HepG2 (cell line): ENCODE results near the gene RASD1. TPM values are rescaled to one million over a fixed set of nuclear protein-coding genes. Genes with fewer than 3 reads are reported as not detected.

Source experiments
- ATAC-seq: fragments of 200-7000 bp; cut with Tn5 transposase; 3 replicates; pipeline ENCODE4 v1.9.1; 2020; ENCODE audit warnings: mild to moderate bottlenecking, moderate library complexity
- BruUV-seq: library from RNA; stranded (reverse); fragments of 400-500 nt; replicated peaks from 2 replicates; lab custom pipeline; 2021; lab: Mats Ljungman, UMichigan
- CTCF ChIA-PET: fragments of 300-600 bp; formaldehyde crosslinking; extraction: SDS; loops from one replicate; lab custom pipeline; 2021; ENCODE audit warnings: low total read pairs, inconsistent platforms, low intra/inter-chr PET ratio; lab: Yijun Ruan, JAX
- POLR2A ChIA-PET: fragments of 350-600 bp; sonication (Branson Sonifier 250); formaldehyde crosslinking; loops from one replicate; lab custom pipeline; 2020; ENCODE audit warnings: antibody characterized with exemption, inconsistent platforms; lab: Yijun Ruan, JAX
- DNase-seq: peaks from one replicate; pipeline ENCODE4 v3.0.0-alpha.2; 2015; ENCODE audit warnings: low spot score
- FAIRE-seq: peaks from 3 replicates; lab custom pipeline; 2011; peaks lifted over from hg19 to GRCh38; lab: Jason Lieb, UNC
- H2AFZ ChIP-seq: one replicate; pipeline ENCODE4 v1.6.1; 2011; ENCODE audit warnings: low read length, inconsistent platforms
- H3K27ac ChIP-seq: fragments of 300-600 bp; 3 replicates; pipeline ENCODE4 v1.8.0; 2011; ENCODE audit warnings: mixed run types, mild to moderate bottlenecking, mixed read lengths, low read length, inconsistent platforms; ENCODE audit not compliant: insufficient read depth; ENCODE audit errors: extremely low read length
- H3K27me3 ChIP-seq, 2 experiments: fragments of 200-600 bp in 1 of 2; 2 replicates in 1 of 2; 3 replicates in 1 of 2; pipeline versions ENCODE4 v1.6.0 to v1.8.0; 2011; ENCODE audit warnings: low read length in 2 of 2, mild to moderate bottlenecking in 2 of 2, moderate library complexity in 2 of 2, inconsistent platforms in 1 of 2; ENCODE audit not compliant: insufficient read depth in 2 of 2, control insufficient read depth in 1 of 2
- H3K36me3 ChIP-seq, 2 experiments: fragments of 200-600 bp in 1 of 2; replicated peaks in 1 of 2; 2 replicates in 1 of 2; 3 replicates in 1 of 2; pipeline versions ENCODE4 v1.5.1 to v1.8.0; 2011; ENCODE audit warnings: low read length in 2 of 2, inconsistent platforms in 1 of 2; ENCODE audit not compliant: insufficient read depth in 2 of 2, control insufficient read depth in 1 of 2
- H3K4me1 ChIP-seq: 2 replicates; pipeline ENCODE4 v1.5.1; 2012; ENCODE audit warnings: low read length, inconsistent platforms; ENCODE audit not compliant: insufficient read depth
- H3K4me2 ChIP-seq: 2 replicates; pipeline ENCODE4 v1.6.0; 2011; ENCODE audit warnings: low read depth, low read length, inconsistent platforms
- H3K4me3 ChIP-seq, 3 experiments: fragments of 200-600 bp in 1 of 3; sonication (generic), shearing (Covaris generic) in 1 of 3; replicated peaks in 1 of 3; 2 replicates each; pipeline ENCODE4 v1.5.1; 2011 to 2016; ENCODE audit warnings: low read length in 3 of 3, inconsistent platforms in 2 of 3, low read depth in 2 of 3, mild to moderate bottlenecking in 2 of 3, control low read depth in 1 of 3, mixed read lengths in 1 of 3; ENCODE audit not compliant: insufficient read depth in 1 of 3
- H3K79me2 ChIP-seq: one replicate; pipeline ENCODE4 v1.6.1; 2011; ENCODE audit warnings: low read length, inconsistent platforms; ENCODE audit not compliant: insufficient read depth
- H3K9ac ChIP-seq: 2 replicates; pipeline ENCODE4 v1.6.0; 2011; ENCODE audit warnings: mild to moderate bottlenecking, low read depth, low read length, inconsistent platforms; ENCODE audit not compliant: insufficient read depth
- H3K9me3 ChIP-seq: 2 replicates; pipeline ENCODE4 v1.5.1; 2012; ENCODE audit warnings: mild to moderate bottlenecking, low read length
- H4K20me1 ChIP-seq: 2 replicates; pipeline ENCODE4 v1.6.0; 2011; ENCODE audit warnings: inconsistent platforms, mild to moderate bottlenecking, low read length, moderate library complexity; ENCODE audit not compliant: insufficient read depth
- AKAP8 ChIP-seq: sonication (generic); formaldehyde crosslinking; IDR thresholded peaks from 2 replicates; pipeline ENCODE4 v1.5.1; 2020; ENCODE audit warnings: mild to moderate bottlenecking, missing genetic modification reagents
- CBX5 ChIP-seq: sonication (generic); formaldehyde crosslinking; IDR thresholded peaks from 2 replicates; pipeline ENCODE4 v1.4.0; 2020; ENCODE audit warnings: missing genetic modification reagents, borderline replicate concordance
- CC2D1A ChIP-seq: sonication (generic); formaldehyde crosslinking; IDR thresholded peaks from 2 replicates; pipeline ENCODE4 v1.8.1; 2023; ENCODE audit warnings: mild to moderate bottlenecking, missing genetic modification reagents
- KLF12 ChIP-seq: sonication (generic); formaldehyde crosslinking; IDR thresholded peaks from 2 replicates; pipeline ENCODE4 v1.4.0; 2020; ENCODE audit warnings: missing genetic modification reagents, borderline replicate concordance
- NFE2L1 ChIP-seq: sonication (generic); formaldehyde crosslinking; IDR thresholded peaks from 2 replicates; pipeline ENCODE4 v1.4.0; 2020; ENCODE audit warnings: missing genetic modification reagents, mild to moderate bottlenecking, borderline replicate concordance
- PHF21A ChIP-seq: sonication (generic); formaldehyde crosslinking; IDR thresholded peaks from 2 replicates; pipeline ENCODE4 v1.5.0; 2020; ENCODE audit warnings: mild to moderate bottlenecking, missing genetic modification reagents
- RARA ChIP-seq: IDR thresholded peaks from 2 replicates; pipeline ENCODE4 v1.6.1; 2016; ENCODE audit warnings: missing genetic modification reagents, missing compliant biosample characterization
- SIX1 ChIP-seq: sonication (generic); formaldehyde crosslinking; IDR thresholded peaks from 2 replicates; pipeline ENCODE4 v1.4.0; 2020; ENCODE audit warnings: missing genetic modification reagents, borderline replicate concordance
- ZMAT5 ChIP-seq: sonication (generic); formaldehyde crosslinking; IDR thresholded peaks from 2 replicates; pipeline ENCODE4 v1.5.0; 2020; ENCODE audit warnings: mild to moderate bottlenecking, low read depth, missing genetic modification reagents, borderline replicate concordance
- ZNF205 ChIP-seq: IDR thresholded peaks from 2 replicates; pipeline ENCODE4 v1.6.1; 2018; ENCODE audit warnings: missing biosample characterization, missing genetic modification reagents
- ZNF260 ChIP-seq: sonication (generic); formaldehyde crosslinking; IDR thresholded peaks from 2 replicates; pipeline ENCODE4 v1.4.0; 2020; ENCODE audit warnings: missing genetic modification reagents, low read depth, mild to moderate bottlenecking, borderline replicate concordance
- ZNF564 ChIP-seq: sonication (generic); formaldehyde crosslinking; IDR thresholded peaks from 2 replicates; pipeline ENCODE4 v1.8.1; 2023; ENCODE audit warnings: mild to moderate bottlenecking, missing genetic modification reagents
- ZNF713 ChIP-seq: sonication (generic); formaldehyde crosslinking; IDR thresholded peaks from 2 replicates; pipeline ENCODE4 v1.4.0; 2020; ENCODE audit warnings: mild to moderate bottlenecking, missing genetic modification reagents
- ZNF768 ChIP-seq: sonication (generic); formaldehyde crosslinking; IDR thresholded peaks from 2 replicates; pipeline ENCODE4 v1.4.0; 2020; ENCODE audit warnings: missing genetic modification reagents
- ZNF777 ChIP-seq: sonication (generic); formaldehyde crosslinking; IDR thresholded peaks from 2 replicates; pipeline ENCODE4 v1.4.0; 2020; ENCODE audit warnings: missing genetic modification reagents
- WGBS: methylation state at CpG from one replicate; pipeline ENCODE4 v1.1.6; 2017; ENCODE audit warnings: low lambda C conversion rate; 5-methylcytosine and 5-hydroxymethylcytosine counted together
- in situ Hi-C: cut with HindIII; loops from 2 replicates; pipeline ENCODE4 v1.10.0; 2017; ENCODE audit warnings: low pct_unique_long_range_greater_than_20kb; ENCODE audit not compliant: extremely low pct_ligation_motif_present
- intact Hi-C: fragments of 100-400 bp; cut with micrococcal nuclease; formaldehyde crosslinking; loops from one replicate; pipeline ENCODE4 v1.10.0; 2022; ENCODE audit not compliant: unreplicated experiment
- polyA plus RNA-seq, 8 experiments: library from polyadenylated mRNA; depleted of rRNA in 3 of 8; stranded (reverse) in 7 of 8; unstranded in 1 of 8; fragments of >200 nt; fragmentation: Illumina TruSeq in 4 of 8; extraction: Trizol in 4 of 8; gene quantifications; 2 replicates each; pipeline versions ENCODE4 v1.2.1 to v1.2.3, GENCODE V29; 2011 to 2016; ENCODE audit warnings: low read depth in 4 of 8, missing spikeins in 1 of 8, mixed read lengths in 1 of 8; ENCODE audit not compliant: insufficient read depth in 1 of 8
- total RNA-seq, 5 experiments: library from RNA; depleted of rRNA; stranded (reverse); fragments of >200 nt; fragmentation: Illumina TruSeq; extraction: Trizol; gene quantifications; 2 replicates each; pipeline ENCODE4 v1.2.3, GENCODE V29; 2016; ENCODE audit warnings: low read depth in 1 of 5

The RASD1 gene
- total and polyA plus RNA-seq, 2 of the 13 experiments (the other 11 are each of a cell fraction or from before 2014, with no cell fraction given) = 1.6 to 4.2 TPM

DNA sequence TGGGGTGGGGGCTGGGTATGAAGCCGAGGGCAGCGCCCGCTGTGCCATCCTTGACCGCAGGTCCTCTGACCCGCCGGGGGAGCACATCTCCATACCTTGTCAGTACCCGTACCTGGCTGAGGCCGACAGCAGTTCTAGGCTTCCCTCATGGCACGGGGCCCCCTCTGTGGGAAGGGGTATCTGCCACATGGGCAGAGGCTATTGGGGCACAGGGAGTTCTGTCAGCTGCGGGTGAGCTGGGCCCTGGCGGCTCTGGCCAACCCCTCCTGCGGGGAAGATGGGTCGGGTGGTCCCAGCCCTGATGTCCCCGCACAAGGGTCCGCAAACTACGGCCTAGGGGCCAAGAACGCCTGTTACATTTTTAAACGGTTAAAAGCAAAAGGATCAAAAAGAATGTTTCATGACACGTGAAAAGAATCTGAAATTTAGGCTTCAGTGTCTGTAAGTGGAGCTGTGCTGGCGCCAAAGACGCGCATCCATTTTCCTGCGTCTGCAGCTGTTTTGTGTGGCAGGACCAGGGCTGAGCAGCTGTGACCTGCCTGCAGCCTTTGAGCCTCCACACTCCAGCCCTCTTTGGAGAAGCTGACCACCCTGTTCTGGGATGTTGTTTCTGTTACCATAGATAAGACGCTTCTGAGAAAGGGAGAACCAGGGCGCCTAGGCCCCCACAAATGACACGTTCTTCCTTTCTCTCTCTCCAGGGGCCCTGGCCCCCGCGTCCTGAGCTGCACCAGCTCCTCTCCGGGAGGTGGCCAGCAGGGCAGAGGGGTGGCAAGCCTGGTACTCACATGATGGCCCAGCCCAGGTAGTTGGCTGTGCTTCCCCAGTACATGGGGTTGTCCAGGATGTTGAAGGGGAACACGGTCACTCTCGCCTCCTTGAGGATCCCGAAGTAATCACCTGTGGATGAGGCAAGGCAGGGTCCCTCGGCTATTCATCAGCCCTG, 12.7 kb upstream of the RASD1 start:
- Histone ChIP-seq H3K79me2 (no peaks in the 10 kb centered on the region), H4K20me1 (no peaks in the 10 kb centered on the region), H3K9ac (no peak overlapping the region), H3K4me1 (no peaks in the 10 kb centered on the region), H3K4me2 (no peak overlapping the region)
- no TSS peak for BruUV-seq
- FAIRE-seq = no peak
- WGBS = 94% methylated on average over 26 of the region's 33 CpGs
- in situ Hi-C loops = loop anchor here (5.0 to 10.0 kb wide), 2 partner anchors 58 to 136 kb away; no protein-coding TSS in a partner anchor
- intact Hi-C loops = no loop called here
- TF ChIP-seq AKAP8 = no peak
- TF ChIP-seq ZNF564 (CRISPR knock-in tag) = no peak
- TF ChIP-seq NFE2L1 (CRISPR knock-in tag) = no peak
- TF ChIP-seq CC2D1A (CRISPR knock-in tag) = no peak
- TF ChIP-seq PHF21A (CRISPR knock-in tag) = no peak
- no peak for TF ChIP-seq ZMAT5
- TF ChIP-seq ZNF768 (CRISPR knock-in tag) = no peak
- no peak for TF ChIP-seq RARA (CRISPR knock-in tag)
- TF ChIP-seq ZNF260 (CRISPR knock-in tag) = no peak
- TF ChIP-seq KLF12 (CRISPR knock-in tag) = no peak
- TF ChIP-seq CBX5 (CRISPR knock-in tag) = no peak
- TF ChIP-seq ZNF713 (CRISPR knock-in tag) = no peak
- no peak for TF ChIP-seq SIX1 (CRISPR knock-in tag)
- no peak for TF ChIP-seq ZNF777 (CRISPR knock-in tag)
- no peak for TF ChIP-seq ZNF205 (CRISPR knock-in tag)
- TF ChIP-seq, all 625 proteins: peak for 0
- no peaks in the 10 kb centered on the region for H3K27me3 ChIP-seq
- POLR2A ChIA-PET = no interaction called here
- no peak overlapping the region for H2AFZ ChIP-seq
- H3K9me3 ChIP-seq = no peaks in the 10 kb centered on the region
- CTCF ChIA-PET = no interaction called here
- DNase-seq (no peak), ATAC-seq (no peak)
- no peak overlapping the region for H3K27ac ChIP-seq
- no peaks in the 10 kb centered on the region for H3K36me3 ChIP-seq
- no peak overlapping the region for H3K4me3 ChIP-seq
